HG02981 (cell line): ENCODE measurements around the gene SIN3A.
A peak's percentile ranks its signal among the peaks of the same experiment; 100 is the strongest.
"Not testable (repeated sequence)": the region's sequence is repeated elsewhere in the genome, so short reads cannot be mapped to it uniquely, and the experiment has no call there.

Experiments used
- ATAC-seq: cut with Tn5 transposase; IDR thresholded peaks from one replicate; pipeline ENCODE4 v1.9.1; 2021; ENCODE audit warnings: mild to moderate bottlenecking, moderate library complexity; ENCODE audit not compliant: unreplicated experiment

SIN3A gene

DNA sequence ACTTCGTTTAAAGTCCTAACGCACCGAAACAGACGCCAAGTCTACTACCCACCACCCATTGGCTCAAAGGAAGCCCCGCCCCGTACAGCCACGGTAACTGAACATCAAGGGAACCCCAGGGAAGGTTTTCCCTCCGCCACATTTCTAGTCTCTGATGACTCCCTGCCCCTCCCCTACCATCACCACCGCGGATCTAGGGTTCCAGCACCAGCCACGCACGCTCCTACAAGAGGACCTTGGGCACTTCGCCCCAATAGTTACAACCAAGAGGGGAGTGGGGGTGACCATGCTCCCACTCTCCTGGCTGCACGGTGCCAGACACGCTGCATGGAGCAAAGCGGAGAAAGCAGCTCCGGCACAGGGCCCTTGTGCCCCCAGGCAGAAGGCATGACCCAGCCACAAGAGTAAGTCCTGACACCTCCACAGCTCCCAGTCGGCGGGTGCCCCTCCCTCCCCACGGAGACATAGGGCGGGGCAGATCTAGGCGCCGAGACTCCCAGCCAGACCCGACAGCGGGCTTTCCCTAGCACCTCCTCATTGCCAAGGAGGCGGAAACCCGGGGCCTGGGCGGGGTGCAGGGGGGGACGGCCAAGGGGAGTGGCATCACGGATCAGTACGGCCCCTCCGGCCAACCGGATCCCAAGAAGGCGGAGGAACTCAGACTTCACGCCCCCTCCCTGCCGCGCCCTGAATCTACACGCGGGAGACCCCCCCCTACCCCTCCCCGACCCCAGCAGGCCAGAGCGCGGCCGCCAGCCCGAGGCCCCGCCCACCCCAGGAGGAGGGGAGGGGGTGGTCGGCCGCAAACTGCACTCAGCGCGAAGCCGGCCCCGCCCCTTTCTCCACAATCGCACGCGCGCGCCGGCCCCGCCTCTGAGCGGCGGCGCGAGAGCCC, 936 bp downstream of the SIN3A start:
- peak; percentile 17 for ATAC-seq

DNA sequence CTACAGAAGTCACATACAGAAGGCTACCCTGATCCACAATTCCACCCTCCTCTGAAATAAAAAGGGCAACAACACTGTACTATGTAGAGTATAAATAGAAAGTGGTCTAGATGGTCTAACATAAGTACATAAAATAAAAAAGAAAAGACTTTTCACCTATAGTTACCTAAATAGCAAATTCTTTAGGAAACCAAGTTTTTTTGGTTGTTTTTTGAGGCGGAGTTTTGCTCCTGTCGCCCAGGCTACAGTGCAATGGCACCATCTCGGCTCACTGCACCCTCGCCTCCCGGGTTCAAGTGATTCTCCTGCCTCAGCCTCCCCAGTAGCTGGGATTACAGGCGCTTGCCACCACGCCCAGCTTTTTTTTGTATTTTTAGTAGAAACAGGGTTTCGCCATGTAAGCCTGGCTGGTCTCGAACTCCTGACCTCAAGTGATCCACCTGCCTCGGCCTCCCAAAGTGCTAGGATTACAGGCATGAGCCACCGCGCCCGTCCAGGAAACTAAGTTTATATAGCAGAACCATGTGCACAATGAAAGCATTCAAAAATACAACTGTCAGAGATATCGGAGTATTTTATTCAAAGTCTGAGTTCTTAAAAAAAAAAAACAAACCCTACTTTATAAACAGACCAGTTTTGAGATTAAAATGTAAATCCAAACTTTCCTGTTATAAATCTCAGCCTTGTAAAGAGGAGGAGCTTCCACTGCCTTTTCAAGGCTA, 1.7 kb downstream of the SIN3A start:
- ATAC-seq = no peak

DNA sequence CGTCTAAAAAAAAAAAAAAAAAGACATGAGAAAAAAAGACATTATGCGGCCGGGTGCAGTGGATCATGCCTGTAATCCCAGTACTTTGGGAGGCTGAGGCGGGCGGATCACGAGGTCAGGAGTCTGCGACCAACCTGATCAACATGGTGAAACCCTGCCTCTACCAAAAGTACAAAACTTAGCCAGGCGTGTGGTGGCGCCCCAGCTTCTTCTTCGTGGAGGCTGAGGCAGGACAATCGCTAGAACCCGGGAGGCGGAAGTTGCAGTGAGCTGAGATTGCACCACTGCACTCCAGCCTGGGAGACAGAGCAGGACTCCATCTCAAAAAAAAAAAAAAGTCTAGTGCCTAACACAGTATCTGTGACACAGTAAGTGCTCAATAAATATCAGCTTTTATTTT, 3.3 kb downstream of the SIN3A start:
- not testable (repeated sequence) for ATAC-seq

DNA sequence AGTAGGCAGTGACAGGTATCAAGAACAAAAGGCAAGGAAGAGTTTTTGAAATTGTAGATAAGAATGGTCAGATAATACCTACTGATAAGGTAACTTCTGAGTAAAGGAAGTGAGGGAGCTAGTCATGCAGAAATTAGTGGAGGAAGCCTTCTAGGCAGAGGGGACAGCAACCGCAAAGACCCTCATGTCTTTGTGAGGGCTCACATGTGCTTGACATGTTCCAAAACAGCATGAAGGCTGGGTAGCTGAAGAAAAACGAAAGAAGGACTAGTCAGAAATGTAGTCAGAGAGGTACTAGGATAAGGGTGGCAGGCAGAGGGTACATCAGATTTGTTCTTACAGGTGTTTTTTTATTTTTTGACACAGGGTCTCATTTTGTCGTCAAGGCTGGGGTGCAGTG, 5.3 kb downstream of the SIN3A start:
- ATAC-seq = no peak

DNA sequence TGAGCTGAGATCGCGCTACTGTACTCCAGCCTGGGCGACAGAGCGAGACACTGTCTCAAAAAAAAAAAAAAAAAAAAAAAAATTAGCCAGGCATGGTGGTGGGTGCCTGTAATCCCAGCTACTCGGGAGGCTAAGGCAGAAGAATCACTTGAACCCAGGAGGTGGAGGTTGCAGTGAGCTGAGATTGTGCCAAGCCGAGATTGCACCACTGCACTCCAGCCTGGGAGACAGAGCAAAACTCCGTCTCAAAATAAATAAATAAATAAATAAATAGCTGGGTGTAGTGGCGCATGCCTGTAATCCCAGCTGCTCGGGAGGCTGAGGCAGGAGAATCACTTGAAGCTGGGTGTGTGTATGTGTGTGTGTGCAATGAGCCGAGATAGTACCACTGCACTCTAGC, 6.2 kb downstream of the SIN3A start:
- not testable (repeated sequence) for ATAC-seq

DNA sequence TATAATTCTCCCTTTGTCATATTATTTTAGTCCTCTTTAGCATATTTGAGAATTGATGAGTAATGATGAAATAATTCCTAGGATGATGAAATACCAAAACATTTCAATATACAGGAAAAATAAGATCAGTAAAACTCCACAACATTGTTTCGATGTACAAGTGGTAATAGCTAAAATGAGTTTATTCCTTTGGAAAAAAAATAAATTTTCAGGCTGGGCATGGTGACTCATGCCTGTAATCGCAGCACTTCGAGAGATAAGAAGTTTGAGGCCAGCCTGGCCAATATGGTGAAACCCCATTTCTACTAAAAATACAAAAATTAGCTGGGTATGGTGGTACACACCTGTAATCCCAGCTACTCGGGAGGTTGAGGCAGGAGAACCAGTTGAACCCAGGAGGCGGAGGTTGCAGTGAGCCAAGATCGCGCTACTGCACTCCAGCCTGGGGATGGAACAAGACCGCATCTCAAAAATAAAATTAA, 7.5 kb downstream of the SIN3A start:
- ATAC-seq = not testable (repeated sequence)

DNA sequence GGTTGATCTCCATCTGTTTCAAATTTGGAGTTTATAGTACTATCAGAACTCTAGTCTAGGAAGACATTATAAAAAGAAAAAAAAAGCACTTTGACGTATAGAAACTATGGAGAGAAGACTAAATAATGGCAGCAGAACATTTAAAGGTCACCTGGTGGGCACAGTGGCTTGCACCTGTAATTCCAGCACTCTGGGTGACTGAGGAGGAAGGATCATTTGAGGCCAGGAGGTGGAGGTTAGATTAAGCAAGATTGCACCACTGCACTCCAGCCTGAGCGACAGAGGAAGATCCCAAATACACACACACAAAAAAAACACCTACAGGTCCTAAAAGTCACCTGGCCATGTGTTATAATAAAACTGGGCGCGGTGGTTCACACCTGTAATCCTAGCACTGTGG, 13.8 kb downstream of the SIN3A start:
- no peak for ATAC-seq

DNA sequence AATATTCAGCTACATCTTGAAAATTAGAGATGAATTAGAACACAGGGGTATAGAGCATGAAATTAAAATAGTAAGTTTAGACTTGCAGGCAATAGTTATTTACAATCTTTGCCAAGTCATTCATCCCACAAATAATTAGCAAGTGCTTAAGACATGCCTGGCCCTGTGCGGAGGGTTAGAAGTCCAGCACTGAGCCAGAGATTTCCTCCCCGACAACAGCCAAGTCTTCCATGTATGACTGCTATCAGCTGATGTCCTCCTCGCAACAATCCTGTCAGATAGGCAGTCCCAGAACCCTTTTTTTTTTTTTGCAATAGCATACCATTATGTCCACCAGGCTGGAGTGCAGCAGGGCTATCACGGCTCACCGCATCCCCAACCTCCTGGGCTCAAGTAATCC, 14.6 kb downstream of the SIN3A start:
- no peak for ATAC-seq

DNA sequence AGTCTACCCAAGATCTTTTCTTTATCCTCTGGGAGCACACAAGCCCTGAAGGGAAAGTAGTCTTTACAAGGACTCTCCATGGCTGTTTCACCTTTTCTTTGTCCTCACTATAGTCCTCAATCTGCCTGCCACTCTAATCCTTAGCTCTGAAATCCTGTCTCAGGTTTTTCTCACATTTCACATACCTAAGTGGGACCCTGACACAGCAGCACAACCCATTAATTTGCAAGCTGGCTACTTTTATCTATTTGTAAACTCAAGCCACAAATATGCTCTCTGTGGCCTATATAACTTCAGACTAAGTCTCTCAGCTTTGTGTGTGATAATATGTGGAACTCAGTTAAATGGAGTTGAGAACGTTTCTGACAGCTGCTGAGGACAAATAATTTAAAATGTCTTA, 19.8 kb downstream of the SIN3A start:
- no peak for ATAC-seq

DNA sequence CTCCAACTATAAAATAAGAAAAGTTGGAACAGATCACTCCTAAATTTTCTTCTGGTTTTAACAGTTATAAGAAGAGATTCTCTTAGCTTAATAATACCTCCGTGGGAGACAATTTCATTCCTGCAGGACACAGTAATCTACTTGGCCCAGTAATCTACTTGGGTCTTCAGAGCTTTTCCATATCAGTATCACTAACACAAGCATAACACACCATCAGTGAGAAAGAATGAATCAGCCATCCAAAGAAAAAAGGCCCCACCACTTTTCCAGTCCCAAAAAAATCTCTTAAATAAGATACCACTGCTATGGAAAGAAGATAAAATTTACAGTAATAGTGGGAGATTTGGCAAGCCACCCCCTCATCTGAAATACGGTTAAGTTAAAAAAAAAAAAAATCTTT, 20.2 kb downstream of the SIN3A start:
- no peak for ATAC-seq

DNA sequence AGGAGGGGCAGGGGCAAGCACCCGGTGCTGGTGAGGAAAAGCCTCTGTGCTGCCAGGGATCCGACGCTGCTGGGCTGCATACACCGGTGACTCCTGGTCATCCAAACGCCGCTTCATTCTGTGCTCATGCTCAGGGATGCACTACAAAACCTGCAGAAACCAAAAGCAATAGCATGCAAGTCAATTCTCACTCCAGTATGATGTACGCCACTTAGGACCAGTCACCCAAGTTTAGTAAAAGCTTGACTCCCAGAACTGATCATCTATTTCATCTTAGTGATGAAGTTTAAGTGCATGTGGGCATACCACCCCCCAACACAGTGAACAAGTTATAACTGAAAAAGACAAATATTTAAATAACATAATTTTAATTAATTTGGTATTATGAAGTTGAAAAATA, 21.2 kb downstream of the SIN3A start:
- ATAC-seq = no peak

DNA sequence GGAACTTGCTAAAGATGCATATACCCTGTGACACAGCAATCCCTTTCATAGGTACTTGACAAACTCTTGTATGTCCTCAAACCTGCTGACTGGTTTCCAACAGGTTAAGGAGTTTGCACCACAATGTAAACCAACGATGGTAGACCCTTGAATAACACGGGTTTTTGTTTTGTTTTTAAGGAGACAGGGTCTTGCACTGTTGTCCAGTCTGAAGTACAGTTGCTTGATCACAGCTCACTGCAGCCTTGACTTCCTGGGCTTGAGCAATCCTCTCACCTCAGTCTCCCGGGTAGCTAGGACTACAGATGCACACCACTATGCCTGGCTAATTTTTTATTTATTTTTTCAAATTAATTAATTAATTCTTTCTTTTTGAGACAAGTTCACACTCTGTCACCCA, 23.3 kb downstream of the SIN3A start:
- no peak for ATAC-seq

DNA sequence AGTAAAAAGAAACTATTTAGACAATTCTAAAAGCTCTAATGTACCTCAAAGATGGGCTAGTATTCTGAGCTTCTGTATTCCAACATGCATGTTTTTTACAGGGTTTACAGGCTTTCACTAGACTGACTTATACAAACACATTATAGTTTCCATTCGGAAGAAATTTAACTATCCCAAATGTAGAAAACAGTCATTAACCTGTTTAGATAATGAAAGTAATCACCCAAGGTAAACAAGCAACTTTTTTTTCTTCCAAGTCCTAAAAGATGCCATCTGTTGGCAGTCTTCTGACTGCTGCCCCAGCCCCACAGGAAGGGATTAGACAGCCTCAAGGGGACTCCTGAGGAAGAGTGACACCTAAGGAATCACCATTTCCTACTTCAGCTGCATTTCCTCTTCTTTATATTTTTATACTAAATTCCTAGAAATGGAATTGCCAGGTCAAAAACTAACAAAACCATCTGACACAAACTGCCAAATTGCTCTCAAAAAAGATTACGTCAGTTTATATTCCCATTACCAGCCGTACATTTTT, 25.5 kb downstream of the SIN3A start:
- no peak for ATAC-seq

DNA sequence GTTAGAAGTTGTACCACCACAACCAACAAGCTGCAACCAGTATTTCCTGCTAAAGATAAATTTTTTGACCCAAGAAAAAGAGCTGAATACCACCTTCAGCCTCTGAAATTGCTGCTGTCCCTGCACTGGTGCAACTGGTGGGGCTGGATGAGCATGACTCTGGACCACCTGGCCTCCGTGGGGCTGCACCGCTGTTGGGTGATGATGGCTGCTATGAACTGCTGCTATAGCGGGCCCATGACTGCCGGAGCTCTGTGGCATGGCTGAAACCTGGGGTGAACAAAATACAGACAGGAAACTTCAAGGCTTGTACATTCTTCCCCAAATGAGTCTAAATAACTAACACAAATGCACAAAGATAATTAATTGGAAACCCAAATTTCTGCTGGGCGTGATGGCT, 28.9 kb downstream of the SIN3A start:
- ATAC-seq = no peak

DNA sequence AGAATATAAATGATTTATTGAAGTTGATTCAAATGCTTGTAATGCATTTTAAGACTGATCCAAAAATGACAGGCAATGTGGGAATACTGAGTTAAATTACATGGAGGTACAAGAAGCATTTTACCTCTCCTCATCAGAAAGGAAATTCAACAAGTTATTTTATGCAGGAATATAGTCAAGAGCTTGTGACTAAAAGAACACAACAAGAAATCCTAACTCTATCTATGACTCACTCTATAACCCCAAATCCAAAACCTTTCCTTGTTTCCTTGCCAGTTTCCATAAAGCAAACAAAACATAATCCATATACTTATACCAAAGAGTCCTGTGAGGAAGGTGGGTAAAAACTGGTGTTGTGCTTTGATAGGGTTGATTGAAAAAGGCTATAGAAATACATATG, 30.8 kb downstream of the SIN3A start:
- no peak for ATAC-seq

DNA sequence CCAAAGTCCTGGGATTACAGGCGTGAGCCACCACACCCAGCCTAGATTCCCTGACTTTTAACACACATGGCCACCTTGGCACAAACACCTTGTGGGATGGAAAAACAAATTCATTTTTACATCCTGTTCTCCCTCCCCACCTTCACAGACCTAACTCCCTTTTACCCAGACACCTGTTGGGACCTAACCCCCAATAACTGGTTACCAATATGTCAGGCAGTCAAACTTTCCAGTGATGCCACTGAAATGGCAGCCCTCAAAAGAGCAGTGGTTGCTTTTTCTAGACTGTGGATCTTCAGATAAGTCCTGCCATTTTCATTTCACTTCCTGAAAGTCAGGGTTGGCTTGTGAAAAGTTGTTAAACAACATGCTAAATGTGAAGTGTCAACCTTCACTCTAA, 34.9 kb downstream of the SIN3A start:
- ATAC-seq = no peak

DNA sequence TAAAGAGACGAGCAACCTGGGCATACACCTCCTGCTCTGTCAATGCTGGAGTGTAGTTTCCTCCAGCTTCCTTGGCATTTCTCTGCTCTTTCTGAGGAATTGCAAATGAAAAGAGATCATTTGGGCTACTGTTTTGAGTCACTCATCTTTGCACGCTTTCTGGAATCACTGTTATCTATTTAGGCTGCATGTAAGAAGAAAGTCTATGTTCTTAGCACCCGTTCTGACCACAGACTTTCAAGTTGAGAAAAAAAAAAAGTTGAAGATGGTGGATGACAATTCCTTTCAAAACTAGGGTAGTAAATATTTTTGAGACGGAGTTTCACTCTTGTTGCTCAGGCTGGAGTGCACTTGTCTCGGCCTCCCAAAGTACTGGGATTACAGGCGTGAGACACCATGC, 41.3 kb downstream of the SIN3A start:
- no peak for ATAC-seq

DNA sequence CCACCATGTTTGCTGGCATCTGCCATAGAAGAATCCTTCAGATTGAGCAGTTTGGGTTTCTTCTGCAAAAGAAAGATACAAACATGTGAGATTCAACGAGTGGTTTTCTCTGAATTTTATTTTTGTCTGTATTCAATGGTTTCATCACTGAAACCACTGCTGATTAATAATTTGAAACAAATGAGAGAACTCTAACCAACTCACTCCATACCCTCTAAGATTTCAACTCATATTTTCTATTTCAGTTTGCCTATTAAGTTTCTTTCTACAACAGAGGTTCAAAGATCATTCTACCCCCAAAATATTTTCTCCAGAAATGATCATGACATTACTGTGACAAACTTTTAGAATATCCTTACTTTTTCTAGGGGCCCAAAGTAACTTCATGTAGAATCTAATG, 44.4 kb downstream of the SIN3A start:
- ATAC-seq = no peak

DNA sequence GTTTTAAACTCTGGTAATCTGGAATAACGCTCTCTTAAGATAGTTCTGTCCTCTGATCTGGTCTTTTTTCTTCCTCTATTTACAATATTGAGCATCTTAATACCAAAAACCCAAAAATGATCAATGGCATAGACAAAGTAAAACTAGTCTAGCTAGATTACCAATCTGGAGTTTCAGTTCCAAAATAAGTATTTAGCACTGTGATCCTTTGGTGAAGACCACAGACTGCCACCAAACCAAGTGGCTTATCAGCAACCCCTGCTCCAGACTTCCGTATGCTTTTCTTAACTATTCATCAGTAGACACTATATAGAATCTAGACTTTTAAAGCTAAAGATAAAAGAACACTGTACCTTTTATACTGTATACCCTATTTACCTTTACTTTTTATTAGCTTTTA, 47.6 kb downstream of the SIN3A start:
- no peak for ATAC-seq

DNA sequence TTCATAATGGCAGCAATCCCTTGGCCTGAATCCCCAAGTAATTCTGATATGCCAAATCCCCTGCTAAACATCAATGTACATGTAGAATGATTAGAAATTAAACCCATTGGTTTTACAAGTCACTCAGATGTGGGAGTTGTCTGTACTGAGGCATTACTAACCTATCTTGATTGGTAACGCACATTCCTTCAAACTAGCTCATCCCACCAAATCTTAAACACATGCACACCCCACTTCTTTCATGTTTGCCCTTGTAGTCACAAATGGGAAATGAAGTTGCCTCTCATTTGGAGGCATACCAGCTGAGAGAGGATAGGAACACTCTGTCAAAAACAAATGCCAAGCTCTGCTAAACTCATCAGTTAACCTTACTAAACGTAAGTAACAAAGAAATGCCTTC, 54.0 kb downstream of the SIN3A start:
- no peak for ATAC-seq

DNA sequence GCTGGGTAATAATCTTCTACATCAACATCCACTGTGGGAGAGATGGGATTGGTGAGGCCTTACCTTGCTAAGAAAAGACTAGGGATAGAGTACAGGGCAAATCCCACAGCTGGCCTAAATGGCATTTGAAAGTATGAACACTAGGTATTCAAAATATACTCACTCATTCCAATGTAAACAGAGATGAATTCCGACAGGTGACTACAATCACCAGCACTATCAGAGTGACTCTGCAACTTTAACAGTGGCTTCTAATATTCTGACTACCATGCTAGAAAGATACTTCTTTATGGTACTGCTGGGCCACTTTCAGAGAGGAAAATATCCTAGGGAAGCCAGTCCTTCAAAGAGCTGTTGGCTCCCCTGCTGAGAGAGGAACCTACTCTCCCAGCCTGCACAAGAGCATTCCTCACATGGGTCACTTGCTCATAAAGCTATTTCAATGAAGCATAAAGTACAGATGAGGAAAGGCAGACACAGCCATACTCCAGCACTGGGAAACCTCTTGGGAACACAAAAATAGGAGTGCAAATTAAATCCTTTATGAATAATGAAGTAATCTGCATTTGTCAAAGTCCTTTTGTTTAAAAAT, 61.6 kb downstream of the SIN3A start:
- ATAC-seq = no peak

DNA sequence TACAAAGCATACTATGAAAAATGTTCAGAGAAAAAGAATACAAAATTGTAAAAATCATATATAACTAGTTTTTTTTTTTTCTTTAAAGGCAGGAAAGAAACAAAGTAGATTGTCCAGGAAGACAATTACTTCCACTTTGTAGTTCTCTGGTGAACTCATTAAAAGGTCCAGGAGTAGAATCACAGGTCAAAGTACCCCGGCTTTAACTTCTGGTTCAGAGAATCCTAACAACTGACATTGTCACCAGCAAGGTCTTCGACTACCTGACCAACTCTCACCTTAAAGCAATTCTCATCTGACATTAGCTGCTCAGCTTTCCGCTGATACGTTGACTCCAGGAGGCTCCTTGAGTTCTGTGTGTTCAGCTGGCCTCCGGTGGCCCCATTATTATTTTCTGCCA, 67.5 kb downstream of the SIN3A start:
- ATAC-seq = not testable (repeated sequence)
